Bronchial epithelial cell (primary cell): ENCODE results near the gene SDCCAG8. TPM values are rescaled to one million over a fixed set of nuclear protein-coding genes. Genes with fewer than 3 reads are reported as not detected.

Source experiments
- DNase-seq: peaks from one replicate; pipeline ENCODE4 v3.0.0-alpha.2; 2010; ENCODE audit warnings: low read depth
- FAIRE-seq: peaks from 2 replicates; lab custom pipeline; 2011; peaks lifted over from hg19 to GRCh38; lab: Jason Lieb, UNC
- H3K27me3 ChIP-seq: 2 replicates; pipeline ENCODE4 v1.5.1; 2011; ENCODE audit warnings: low read length; ENCODE audit not compliant: control insufficient read depth, insufficient read depth
- H3K36me3 ChIP-seq: 2 replicates; pipeline ENCODE4 v1.5.1; 2011; ENCODE audit warnings: low read length; ENCODE audit not compliant: control insufficient read depth, insufficient read depth
- H3K4me3 ChIP-seq: 2 replicates; pipeline ENCODE4 v1.5.1; 2011; ENCODE audit warnings: mild to moderate bottlenecking, low read depth, low read length, control low read depth
- CTCF ChIP-seq: IDR thresholded peaks from 2 replicates; pipeline ENCODE4 v1.5.1; 2011; ENCODE audit warnings: mild to moderate bottlenecking, moderate library complexity, low read length, control low read depth, inconsistent platforms; ENCODE audit not compliant: insufficient read depth, severe bottlenecking
- total RNA-seq: library from RNA; depleted of rRNA; stranded (reverse); fragments of >200 nt; gene quantifications from 2 replicates; pipeline ENCODE4 v1.2.1, GENCODE V29; 2014

SDCCAG8 gene
- total RNA-seq, 1 donor from 2014 or later: 32.4 TPM

GRCh38 chr1:243251539-243251938 is 4.3 kb upstream of the SDCCAG8 start:
- Histone ChIP-seq H3K4me3 (no peak overlapping the region), H3K27me3 (no peaks in the 10 kb centered on the region), H3K36me3 (no peaks in the 10 kb centered on the region)
- TF ChIP-seq CTCF: no peak
- DNase-seq: no peak
- no peak for FAIRE-seq

- TF ChIP-seq CTCF: no peak
- no peak for FAIRE-seq
- Histone ChIP-seq H3K36me3 (no peaks in the 10 kb centered on the region), H3K27me3 (no peaks in the 10 kb centered on the region), H3K4me3 (peak overlapping the region; percentile 60)
- DNase-seq: peak; percentile 15
Observed at GRCh38 chr1:243253211-243253925, 2.5 kb upstream of the SDCCAG8 start.

GRCh38 chr1:243253926-243254232 is 2.0 kb upstream of the SDCCAG8 start:
- TF ChIP-seq CTCF: no peak
- Histone ChIP-seq H3K36me3 (no peaks in the 10 kb centered on the region), H3K27me3 (no peaks in the 10 kb centered on the region), H3K4me3 (peak overlapping the region; percentile 60)
- peak; percentile 22 for DNase-seq
- no peak for FAIRE-seq

- Histone ChIP-seq H3K36me3 (no peaks in the 10 kb centered on the region), H3K27me3 (no peaks in the 10 kb centered on the region), H3K4me3 (peak overlapping the region; percentile 60)
- DNase-seq: peak; percentile 54
- no peak for FAIRE-seq
- TF ChIP-seq CTCF: no peak
Observed at GRCh38 chr1:243254233-243254926, 1.5 kb upstream of the SDCCAG8 start.

- H3K27me3 ChIP-seq: no peaks in the 10 kb centered on the region
- TF ChIP-seq CTCF: no peak
- H3K36me3 ChIP-seq: no peaks in the 10 kb centered on the region
- no peak for FAIRE-seq
- H3K4me3 ChIP-seq: peak within 1 kb of the TSS; percentile 60
- peak; percentile 87 for DNase-seq
Observed at GRCh38 chr1:243254927-243255790, 682 bp upstream of the SDCCAG8 start, which contains the start of gene CEP170. Gene CEP170, minus strand, starts transcription at chr1:243255281. Its CDS starts 30,001 bp downstream, at chr1:243225280.
